ENCODE results near the gene MPRIP.

DNA sequence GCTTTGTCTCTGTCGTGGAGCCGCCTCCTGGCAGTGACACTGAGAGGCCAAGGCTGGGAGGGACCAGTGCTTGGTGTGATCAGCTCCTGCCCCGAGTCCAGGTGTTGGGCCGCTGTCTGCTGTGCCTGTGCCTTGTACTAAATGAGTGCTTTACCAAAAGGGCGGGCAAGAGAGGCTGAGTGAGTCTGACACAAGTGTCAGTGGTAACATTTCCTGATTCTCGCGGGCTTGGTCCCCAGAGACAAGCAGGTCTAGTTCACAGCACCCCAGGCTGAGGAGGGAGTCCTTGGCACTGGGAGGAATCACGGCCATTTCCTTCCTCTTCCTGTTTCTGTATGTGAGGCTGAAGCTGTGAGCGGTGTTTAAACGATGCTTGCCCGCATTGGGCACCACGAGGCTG, 133.7 kb downstream of the MPRIP start:
- TF ChIP-seq POLR2AphosphoS5 (IDR thresholded peaks at IDR 0.05; ENCODE audit: low read depth, low read length) (no peak), FOSL2 (IDR thresholded peaks at IDR 0.05; ENCODE audit: borderline replicate concordance, low read depth) (no peak)
- TF ChIP-seq, protein P1, sequence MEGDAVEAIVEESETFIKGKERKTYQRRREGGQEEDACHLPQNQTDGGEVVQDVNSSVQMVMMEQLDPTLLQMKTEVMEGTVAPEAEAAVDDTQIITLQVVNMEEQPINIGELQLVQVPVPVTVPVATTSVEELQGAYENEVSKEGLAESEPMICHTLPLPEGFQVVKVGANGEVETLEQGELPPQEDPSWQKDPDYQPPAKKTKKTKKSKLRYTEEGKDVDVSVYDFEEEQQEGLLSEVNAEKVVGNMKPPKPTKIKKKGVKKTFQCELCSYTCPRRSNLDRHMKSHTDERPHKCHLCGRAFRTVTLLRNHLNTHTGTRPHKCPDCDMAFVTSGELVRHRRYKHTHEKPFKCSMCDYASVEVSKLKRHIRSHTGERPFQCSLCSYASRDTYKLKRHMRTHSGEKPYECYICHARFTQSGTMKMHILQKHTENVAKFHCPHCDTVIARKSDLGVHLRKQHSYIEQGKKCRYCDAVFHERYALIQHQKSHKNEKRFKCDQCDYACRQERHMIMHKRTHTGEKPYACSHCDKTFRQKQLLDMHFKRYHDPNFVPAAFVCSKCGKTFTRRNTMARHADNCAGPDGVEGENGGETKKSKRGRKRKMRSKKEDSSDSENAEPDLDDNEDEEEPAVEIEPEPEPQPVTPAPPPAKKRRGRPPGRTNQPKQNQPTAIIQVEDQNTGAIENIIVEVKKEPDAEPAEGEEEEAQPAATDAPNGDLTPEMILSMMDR (IDR thresholded peaks at IDR 0.05): no peak
- TF ChIP-seq, protein P2, sequence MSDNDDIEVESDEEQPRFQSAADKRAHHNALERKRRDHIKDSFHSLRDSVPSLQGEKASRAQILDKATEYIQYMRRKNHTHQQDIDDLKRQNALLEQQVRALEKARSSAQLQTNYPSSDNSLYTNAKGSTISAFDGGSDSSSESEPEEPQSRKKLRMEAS (IDR thresholded peaks at IDR 0.05; ENCODE audit: low read depth): no peak
